ENCODE measurements around the gene USH1C.

USH1C gene

DNA sequence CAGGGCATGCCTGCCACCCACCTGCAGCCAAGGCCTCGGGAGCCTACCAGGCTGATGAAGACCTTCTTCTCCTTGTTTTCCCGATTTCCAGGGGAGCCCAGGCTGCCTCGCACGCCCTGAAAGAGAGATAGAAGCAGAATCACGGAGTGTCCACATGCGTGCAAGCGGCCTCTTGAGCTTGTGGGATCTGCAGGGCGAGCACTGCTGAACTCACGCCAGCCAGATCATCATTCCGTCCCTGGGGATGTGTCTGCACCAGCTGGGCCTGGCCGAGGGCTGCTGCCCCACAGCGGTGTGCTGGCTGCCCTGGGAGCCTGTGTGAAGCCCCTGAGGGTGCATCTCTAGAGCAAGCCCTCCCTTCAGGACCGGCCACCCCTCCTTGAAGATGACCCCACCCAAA, 17.9 kb downstream of the USH1C start:
- no peak for DNase-seq (ENCODE audit: low read depth, low spot score)

DNA sequence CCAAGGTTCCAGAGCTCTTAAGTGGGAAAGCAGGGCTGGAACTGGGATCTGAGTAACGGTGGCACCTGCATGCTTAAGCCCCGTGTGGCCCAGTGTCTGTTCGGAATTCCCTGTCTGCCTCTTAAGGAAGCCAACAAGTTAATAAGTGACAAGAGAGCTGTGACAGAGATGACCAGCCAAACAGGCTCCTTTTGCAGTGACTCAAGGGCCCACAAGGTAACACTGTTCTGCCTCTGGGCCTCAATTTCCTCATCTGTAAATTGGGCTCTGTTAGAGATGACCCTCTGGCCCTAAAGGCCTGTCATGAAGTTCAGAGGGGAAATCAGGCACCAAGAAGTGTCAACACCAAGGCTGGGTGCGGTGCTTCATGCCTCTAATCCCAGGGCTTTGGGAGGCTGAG, 18.6 kb downstream of the USH1C start:
- DNase-seq (ENCODE audit: low read depth, low spot score), result no peak

DNA sequence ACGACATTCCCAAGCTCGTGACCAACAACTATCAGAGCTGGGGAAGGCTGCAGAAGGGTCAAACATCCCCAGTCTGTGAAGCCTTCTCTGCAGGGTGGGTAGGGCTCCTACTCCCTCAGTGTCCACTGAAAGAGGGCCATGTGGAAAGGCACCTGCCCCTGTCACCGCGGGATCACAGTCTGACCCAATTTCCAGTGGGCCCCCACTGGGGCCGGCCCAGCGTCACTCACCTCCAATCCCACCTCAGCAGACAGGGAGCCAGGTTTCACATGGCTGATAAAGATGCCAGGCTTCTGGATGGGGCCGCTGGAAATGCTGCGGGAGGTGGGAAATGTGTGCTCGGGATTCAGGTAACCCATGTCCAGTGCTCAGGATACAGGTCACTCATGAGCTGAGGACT, 20.0 kb downstream of the USH1C start:
- DNase-seq (ENCODE audit: low read depth, low spot score), result no peak

DNA sequence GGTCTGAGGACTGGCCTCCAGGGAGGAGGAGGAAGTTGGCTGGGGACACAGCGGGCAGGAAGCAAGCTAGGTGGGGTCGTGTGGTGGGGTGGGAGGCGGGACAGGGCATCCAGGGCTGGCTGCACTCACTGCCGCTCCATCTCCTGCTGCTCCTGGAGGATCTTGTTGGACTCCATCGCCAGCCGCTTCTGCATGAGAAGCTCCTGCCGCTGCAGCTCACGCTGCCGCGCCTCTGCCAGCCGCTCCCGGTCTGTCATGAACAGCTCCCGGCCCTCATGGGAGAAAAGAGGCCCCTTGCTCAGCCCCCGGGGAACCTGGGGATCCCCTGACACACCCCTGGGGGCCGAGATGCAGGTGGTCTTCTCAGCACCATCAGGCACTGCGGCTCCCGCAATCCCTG, 21.6 kb downstream of the USH1C start:
- DNase-seq (ENCODE audit: low read depth, low spot score), result no peak

DNA sequence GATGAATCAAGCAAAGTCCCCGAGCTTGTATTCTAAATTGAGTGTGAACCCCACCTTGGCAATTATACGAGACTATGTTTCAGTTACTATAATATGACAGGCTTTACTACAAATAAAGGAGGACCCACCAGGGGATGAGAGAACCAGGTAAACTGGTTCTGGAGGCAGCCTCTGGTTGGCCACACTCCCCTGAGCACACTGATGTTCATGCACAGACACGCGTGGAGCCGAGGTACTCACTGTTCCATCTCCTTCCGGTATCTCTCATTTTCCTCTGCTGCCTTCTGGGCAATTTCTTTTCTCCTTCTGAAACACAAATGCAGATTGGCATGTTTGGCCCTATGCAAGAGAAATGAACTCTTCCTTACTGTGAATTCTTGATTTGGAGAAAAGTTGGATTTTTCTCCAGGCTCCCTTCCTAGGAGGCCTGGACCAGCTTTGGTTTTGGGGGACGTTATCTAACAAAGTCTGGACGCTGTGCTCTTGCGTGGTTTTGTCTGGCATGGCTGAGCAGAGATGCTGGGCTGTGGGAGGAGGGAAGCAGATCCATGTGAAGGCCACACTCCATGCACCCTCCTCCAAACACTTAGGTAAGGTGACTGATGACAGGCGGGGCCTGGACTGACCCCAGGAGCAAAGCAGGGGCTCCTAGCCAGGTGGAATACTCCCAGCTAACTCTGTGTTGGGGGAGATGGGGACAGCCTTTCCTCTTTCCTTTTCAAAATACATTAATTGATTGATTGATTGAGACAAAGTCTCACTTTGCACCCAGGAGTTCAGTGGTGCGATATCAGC, 22.9 kb downstream of the USH1C start:
- DNase-seq (ENCODE audit: low read depth, low spot score), result no peak

DNA sequence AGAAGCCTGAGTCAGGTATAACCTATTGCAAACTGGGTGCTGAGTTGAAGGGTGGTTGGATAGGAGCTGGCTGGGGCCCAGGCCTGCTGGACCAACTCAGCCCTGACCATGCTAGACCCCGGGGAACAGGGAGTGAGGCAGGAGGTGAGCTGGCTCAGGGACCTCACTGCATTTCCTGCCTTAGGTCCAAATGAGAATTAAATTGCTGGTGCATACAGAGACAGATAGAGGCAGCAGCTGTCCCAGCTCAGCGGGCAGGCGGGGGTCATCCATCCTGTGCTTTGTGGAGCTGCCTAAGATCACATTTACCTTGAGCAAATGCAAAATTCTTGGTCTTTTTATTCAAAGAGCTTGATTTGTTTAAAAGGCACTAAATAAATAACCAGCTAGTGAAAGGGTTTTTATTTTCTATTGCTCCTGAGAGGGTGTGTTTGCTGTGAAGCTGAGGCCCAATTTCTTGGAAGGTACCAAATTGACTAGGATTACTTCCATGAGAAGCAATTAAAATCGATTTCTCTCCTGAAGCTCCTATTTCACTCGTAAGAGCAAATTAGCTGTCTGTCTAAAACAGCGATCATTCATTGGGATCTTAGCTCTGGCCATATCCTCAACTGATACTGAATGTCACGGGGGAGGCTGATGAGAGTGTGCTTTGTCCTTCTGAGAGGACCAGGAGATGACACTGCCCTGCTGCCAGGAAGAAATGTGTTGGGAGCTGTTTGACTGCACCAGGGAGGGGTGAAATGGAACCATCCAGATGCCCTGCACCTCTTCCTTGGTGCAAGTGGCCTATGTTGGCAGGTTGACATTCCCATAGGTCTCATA, 24.9 kb downstream of the USH1C start:
- DNase-seq (ENCODE audit: low read depth, low spot score), result no peak

DNA sequence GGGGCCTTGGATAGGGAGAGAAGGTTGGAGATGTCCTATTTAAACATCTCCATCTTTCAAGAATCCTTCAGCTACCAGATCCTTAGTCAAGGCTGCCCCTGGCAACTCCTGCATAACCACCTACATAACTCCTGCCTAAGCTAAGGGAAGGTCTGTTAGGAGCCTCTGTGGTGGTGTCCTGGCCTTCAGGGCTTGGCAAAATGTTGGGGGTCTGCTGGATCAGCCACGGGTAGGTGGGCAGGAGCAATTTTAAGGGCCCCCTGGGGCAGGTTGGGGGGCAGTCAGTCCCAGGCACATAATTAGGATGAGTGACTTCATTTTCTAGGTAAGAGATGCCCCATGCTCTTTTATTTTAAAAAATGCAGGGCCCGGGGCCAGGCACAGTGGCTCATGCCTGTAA, 25.9 kb downstream of the USH1C start:
- no peak for DNase-seq (ENCODE audit: low read depth, low spot score)

DNA sequence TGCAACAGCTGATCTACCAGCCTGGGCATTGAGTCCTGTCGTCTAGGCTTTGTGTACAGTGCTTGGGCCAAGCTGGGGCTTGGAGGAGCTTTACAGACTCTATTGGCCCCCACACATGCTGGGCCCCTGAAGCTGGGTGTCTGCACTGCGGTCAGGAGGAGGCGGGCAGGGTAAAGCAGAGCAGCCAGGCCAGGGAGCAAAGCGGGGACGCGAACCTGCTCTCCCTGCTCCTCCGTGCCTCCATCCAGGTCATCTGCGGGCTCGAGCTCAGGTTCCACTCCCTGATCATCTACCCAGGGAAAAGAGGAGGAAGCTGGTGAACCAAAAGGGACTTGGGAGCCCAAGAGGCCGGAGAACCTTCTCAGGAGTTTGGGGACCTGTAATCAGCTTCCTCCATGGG, 27.0 kb downstream of the USH1C start:
- no peak for DNase-seq (ENCODE audit: low read depth, low spot score)

DNA sequence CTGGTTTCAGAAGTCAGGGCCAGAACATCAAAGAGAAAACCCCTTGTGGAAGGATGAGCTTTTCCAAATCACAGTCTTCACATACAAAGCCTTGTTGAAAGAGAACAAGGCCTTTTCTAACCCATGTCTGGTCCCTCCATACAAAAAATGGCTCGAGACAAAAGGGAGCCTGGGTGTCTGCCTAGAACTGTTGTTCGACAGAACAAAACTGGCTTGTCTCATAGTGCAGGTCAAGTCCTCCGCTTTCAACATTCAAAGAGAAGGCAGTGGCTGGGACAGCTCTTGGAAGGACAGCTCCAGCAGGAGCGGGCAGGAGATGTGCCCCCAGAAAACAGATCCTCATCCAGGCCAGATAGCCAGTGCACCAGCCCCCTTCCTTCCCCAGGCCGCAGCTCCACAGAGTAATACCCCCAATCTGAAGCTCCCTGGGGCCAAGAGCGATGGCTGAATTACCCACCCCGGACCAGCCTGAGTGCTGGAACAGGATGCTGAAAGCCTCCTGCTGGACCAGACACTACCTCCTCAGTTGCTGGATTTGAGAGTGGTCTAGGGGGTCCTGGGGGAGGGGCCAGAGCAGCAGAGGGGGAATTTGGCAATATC, 27.6 kb downstream of the USH1C start:
- DNase-seq (ENCODE audit: low read depth, low spot score), result no peak

DNA sequence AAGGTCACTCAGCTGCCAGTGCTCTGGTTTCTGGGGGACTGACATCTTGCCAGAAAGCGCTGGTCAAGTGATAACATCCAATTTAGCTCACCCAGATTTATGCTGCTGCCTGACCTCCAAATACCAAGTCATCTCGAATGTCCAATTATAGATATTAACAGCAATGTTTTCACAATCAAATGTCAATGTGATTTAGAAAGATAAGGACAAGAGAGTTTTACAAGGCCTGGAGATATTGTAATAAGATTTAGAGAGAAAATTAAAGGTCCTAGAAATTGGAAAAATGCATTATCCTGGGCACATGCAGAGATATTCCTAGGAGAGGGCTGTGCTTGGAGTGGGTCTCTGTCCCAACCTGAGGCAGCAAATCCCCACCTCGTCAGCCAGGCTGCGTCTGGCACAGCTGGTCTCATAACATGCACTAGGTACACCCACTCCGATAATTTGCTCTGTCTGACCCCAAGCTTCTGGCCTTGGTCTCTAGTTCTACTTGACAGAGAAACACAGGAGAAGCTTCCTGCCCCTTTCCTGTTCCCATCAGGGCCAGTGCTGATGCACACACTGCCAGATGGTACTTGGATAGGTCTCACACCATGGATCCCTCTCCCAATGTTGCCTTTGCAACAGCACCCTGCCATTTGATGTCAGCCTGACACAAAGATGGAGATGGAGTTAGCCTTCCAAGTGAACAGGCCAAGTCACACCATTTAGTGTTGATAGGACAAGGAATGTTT, 28.6 kb downstream of the USH1C start:
- DNase-seq (ENCODE audit: low read depth, low spot score), result no peak

DNA sequence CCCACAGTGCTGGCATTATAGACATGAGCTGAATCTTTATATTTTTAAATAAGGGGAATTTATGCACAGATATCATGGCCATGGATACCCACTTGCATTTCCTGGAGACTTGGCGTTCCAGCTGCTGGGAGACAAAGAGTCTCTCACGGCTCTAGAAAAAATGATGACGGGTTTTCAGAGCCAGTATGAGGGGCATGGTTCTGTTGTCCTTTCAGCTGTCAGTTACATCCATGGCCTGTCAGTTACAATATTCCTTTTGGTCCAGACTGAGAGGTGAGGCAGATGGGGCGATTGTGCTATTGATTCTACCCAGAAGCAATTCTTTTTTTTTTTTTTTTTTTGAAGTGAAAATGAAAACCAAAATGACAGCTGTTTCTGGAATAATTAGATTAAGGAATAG, 29.7 kb downstream of the USH1C start:
- no peak for DNase-seq (ENCODE audit: low read depth, low spot score)

DNA sequence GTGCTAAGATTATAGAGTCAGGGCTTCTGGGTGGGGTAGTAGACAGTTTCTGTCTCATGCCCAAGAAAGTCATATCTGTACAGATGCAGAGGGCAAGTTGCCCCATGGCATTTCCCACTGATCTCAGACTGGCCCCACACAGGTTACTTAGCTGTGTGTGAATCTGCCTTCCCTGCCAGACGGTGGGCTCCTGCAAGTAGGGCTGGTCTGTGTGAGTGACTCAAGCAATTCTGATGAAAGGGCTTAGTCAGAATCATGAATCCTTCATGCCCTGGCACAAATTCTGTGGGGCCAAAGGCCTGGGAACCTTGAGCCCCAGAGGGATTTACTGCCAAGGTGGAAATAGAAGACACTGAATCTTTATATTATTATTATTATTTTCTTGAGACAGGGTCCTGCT, 30.4 kb downstream of the USH1C start:
- DNase-seq (ENCODE audit: low read depth, low spot score), result no peak

DNA sequence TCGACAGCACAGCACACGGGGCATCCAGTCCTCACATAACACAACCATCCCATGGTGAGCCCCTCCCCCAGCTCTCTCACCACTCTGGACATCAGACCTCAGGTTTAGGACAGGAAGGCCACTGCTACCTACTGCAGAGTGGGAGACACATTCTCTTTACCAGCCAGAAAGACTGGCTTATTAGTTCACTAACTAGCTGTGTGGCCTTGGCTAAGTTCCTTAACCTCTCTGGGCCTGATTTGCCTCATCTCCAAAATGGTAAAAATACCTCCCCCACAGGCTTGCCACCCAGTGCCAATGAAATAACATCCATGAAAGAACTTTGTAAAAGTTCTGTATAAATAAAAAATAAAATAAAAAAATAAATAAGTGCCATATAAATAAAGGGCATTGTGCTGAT, 32.1 kb downstream of the USH1C start:
- no peak for DNase-seq (ENCODE audit: low read depth, low spot score)

DNA sequence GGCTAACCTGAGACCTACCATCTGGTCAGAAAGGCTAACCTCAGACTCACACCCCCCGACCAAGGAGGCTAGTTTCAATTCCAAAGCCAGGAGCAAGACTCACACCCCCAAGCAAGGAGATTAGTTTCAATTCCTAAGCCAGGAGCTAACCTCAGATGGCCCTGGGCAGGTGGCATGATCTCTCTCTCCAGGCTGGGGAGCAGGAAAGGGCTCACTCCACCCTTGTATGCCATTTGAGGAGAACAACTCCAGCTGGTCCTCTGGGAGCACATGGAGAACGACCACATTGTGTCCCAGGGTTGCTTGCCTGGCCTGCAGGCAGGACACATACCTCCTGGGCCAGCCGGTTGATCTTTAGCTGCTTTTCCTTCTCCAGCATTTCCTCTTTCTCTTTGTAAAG, 32.6 kb downstream of the USH1C start:
- DNase-seq (ENCODE audit: low read depth, low spot score), result no peak

DNA sequence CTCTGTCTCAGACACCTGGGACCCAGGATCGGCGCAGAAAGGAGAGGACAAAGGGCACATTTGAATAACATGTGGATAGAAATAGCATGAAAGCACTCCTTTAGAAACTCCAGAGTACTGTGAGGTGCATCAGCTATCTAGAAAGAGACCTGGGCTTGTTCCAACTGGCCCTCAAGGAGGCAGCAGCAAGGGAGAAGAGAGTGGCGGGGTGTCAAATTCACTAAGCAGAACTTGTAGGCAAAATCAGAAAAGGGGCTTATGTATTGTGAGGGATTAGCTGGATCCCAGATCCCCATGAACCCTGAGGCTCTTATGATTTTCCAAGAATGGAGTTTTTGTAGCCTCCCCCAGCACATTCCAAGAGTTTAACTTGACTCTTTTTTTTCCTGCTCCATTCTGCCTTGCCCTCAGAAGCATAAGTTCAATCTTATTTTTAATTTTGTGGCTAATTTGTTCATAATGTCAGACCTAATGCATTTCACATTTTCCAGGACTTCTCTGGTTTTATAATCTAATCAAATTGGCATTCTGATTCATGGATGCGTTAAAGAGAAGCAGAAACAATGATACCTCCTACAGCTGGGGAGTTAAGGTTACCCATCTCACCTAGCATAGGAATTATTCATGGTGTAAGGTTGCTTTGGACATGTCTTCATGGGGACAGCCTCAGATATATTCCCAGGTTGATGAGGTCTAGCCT, 33.6 kb downstream of the USH1C start:
- no peak for DNase-seq (ENCODE audit: low read depth, low spot score)

DNA sequence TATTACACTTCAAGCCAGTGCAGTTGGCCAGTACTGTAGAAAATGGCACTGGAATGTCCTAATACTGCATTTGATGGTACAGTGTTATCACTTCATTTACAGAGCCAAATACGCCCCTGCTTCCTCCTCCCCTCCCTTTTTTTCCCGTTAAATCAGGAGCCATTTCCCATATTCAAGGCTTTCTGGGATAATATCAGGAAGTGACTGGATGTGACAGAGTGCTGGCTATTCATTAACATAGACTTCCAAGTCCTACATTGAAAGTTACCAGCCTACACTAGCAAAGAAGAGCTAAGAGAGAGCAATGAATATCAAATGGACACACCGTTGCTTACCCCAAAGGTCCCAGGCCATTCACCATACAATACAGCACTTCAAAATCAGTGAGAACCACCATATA, 35.4 kb downstream of the USH1C start:
- DNase-seq (ENCODE audit: low read depth, low spot score), result no peak

DNA sequence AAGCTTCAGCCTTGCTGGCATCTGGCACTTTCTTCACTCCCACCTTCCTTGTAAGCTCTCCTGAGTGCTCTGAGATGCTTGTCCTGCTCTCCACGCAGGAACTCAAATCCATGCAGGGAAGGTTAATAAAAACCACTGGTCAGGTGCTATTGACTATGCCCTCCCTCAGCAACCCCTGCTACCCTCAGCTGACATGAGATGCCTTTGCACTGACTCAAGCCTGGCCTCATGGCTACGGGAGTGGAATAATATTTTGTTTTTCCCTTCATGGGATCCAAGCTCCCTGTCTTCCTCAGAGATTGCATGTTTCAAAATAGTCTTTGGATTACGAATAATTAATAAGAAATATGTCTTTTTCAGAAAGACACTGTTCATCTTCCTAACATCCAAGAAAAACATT, 35.9 kb downstream of the USH1C start:
- DNase-seq (ENCODE audit: low read depth, low spot score), result no peak

DNA sequence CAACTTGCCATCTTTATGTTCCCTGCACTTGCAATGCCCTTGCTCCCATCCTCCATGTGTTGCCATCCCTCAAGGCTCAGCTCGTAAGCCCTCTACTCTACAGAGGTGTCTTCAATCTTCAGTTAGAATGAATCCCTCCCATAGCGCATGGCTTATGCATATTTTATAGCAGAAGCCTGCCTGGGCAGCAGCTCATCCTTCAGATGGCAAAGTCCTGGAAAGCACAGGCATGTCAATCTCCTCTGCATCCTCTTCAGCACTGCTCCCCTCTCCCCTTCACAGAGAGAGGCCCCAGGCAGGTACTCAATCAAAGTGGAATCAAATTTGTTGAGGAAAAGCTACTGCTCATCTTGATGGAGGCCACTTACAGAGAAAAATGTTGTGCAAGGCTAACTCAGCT, 36.4 kb downstream of the USH1C start:
- DNase-seq (ENCODE audit: low read depth, low spot score), result no peak

DNA sequence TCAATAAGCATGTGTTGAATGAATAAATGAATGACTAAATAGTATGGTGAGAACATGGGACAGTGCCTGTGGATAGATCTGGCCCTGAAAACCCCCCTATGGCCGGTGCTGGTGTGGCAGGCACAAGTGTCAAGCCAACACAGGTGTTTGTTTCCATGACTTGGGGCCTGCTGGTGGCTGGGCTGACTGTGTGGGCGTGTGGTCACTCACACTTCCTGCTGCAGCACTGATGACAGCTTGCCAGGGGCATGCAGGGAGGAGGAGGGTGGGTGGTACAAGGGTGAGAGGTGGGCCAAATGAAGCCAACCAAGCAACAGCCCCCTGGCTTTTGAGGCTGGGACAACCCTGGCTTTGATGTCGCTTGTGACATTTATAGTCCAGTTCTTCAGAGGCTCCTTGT, 37.3 kb downstream of the USH1C start:
- DNase-seq (ENCODE audit: low read depth, low spot score), result no peak

DNA sequence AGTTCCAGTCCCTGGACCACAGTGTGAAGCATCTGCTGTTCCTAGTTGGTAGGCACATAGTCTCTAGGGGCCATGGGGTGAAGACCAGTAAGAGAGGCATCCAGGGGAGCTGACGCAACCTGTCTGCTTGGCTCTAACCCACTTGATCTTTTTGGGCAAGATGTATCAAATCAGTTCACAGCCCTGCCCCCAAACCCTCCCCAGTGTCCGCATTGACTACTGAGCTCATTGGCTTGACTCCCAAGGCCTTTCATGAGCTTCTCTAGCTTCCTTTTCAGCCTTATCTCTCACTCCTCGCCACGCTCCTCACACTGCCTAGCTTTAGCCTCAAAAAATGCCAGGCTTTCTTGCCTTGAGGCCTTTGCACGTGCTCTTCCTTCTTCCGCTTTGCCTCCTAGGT, 37.9 kb downstream of the USH1C start:
- no peak for DNase-seq (ENCODE audit: low read depth, low spot score)

DNA sequence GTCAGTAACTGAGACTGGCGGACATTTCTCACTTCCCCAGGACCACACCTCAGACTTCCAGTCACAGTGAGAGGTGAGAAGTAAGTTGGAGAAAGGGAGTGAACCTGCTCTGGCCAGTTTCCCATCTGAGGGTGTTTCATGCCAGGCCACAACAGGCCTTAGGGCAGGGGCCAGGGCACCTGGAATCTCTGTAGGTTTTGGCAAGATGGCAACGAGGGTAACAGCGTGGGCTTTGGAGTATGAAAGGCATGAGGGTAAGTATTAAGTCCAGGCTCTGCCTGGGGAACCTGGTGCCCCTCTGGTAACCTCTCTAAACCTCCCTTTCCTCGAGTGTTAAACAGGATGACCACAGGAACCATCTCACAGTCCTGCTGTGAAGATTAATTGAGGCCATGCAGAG, 39.1 kb downstream of the USH1C start:
- DNase-seq (ENCODE audit: low read depth, low spot score), result no peak
